ENCODE results near the gene RAB3GAP1.

RAB3GAP1 gene

GRCh38 chr2:135163901-135164300 is 111.8 kb downstream of the RAB3GAP1 start:
- TF ChIP-seq CTCF (IDR thresholded peaks at IDR 0.05; ENCODE audit: low read depth, low read length): no peak
- H3K4me3 ChIP-seq (ENCODE audit: low read depth, low read length): no peak overlapping the region

- no peak for TF ChIP-seq CTCF (IDR thresholded peaks at IDR 0.05; ENCODE audit: low read depth, low read length)
- H3K4me3 ChIP-seq (ENCODE audit: low read depth, low read length): no peak overlapping the region
These were observed 112.3 kb downstream of the RAB3GAP1 start for GRCh38 chr2:135164431-135164830.

GRCh38 chr2:135167273-135167672 is 115.2 kb downstream of the RAB3GAP1 start:
- TF ChIP-seq CTCF (IDR thresholded peaks at IDR 0.05; ENCODE audit: low read depth, low read length): no peak
- no peak overlapping the region for H3K4me3 ChIP-seq (ENCODE audit: low read depth, low read length)

GRCh38 chr2:135168204-135168856 is 116.2 kb downstream of the RAB3GAP1 start:
- TF ChIP-seq CTCF (IDR thresholded peaks at IDR 0.05; ENCODE audit: low read depth, low read length): no peak
- H3K4me3 ChIP-seq (ENCODE audit: low read depth, low read length): no peak overlapping the region

GRCh38 chr2:135169900-135170753 is 118.0 kb downstream of the RAB3GAP1 start:
- no peak overlapping the region for H3K4me3 ChIP-seq (ENCODE audit: low read depth, low read length)

GRCh38 chr2:135174049-135174809 is 122.1 kb downstream of the RAB3GAP1 start:
- H3K4me3 ChIP-seq (ENCODE audit: low read depth, low read length): no peak overlapping the region
- TF ChIP-seq CTCF (IDR thresholded peaks at IDR 0.05; ENCODE audit: low read depth, low read length): no peak

More at GRCh38 chr2:135169900-135170753, 118.0 kb downstream of the RAB3GAP1 start:
- TF ChIP-seq CTCF (IDR thresholded peaks at IDR 0.05; ENCODE audit: low read depth, low read length): no peak
